Neural cell (in vitro differentiated cells): ENCODE measurements around the gene PAPPA2. TPM values are rescaled to one million over a fixed set of nuclear protein-coding genes. Genes with fewer than 3 reads are reported as not detected.

ENCODE experiments used
- H2AFZ ChIP-seq: fragments of 200-600, 300-800 bp; sonication (generic), shearing (Covaris generic); 2 replicates; pipeline ENCODE4 v1.6.0; 2014; ENCODE audit warnings: low read depth, mild to moderate bottlenecking, antibody characterized with exemption, low read length, moderate library complexity
- H3F3A ChIP-seq: fragments of 200-600 bp; shearing (Covaris generic); 2 replicates; pipeline ENCODE4 v1.6.1; 2016; ENCODE audit warnings: mild to moderate bottlenecking, moderate library complexity, mixed read lengths, antibody characterized with exemption, low read length; ENCODE audit not compliant: insufficient read depth, poor library complexity, severe bottlenecking
- H3K27ac ChIP-seq: fragments of 200-600, 300-800 bp; sonication (generic), shearing (Covaris generic); 2 replicates; pipeline ENCODE4 v1.5.1; 2014; ENCODE audit warnings: mild to moderate bottlenecking, low read length, moderate library complexity
- H3K27me3 ChIP-seq: fragments of 300-800, 200-600 bp; sonication (generic), shearing (Covaris generic); 2 replicates; pipeline ENCODE4 v1.6.0; 2014; ENCODE audit warnings: mild to moderate bottlenecking, low read depth, low read length, moderate library complexity; ENCODE audit not compliant: insufficient read depth
- H3K36me3 ChIP-seq: fragments of 300-800, 200-600 bp; sonication (generic), shearing (Covaris generic); 2 replicates; pipeline ENCODE4 v1.5.1; 2014; ENCODE audit warnings: mild to moderate bottlenecking, antibody characterized with exemption, low read length, moderate library complexity; ENCODE audit not compliant: insufficient read depth
- H3K4me2 ChIP-seq: fragments of 300-800, 200-600 bp; sonication (generic), shearing (Covaris generic); 2 replicates; pipeline ENCODE4 v1.6.0; 2014; ENCODE audit warnings: mild to moderate bottlenecking, low read length
- H3K4me3 ChIP-seq: fragments of 300-800, 200-600 bp; sonication (generic), shearing (Covaris generic); 2 replicates; pipeline ENCODE4 v1.5.1; 2014; ENCODE audit warnings: mild to moderate bottlenecking, low read length, moderate library complexity
- H3K79me2 ChIP-seq: fragments of 200-600 bp; shearing (Covaris generic); replicated peaks from 2 replicates; pipeline ENCODE4 v1.6.0; 2014; ENCODE audit warnings: mild to moderate bottlenecking, low read length, moderate library complexity; ENCODE audit not compliant: insufficient read depth
- H3K9ac ChIP-seq: fragments of 300-800, 200-600 bp; sonication (generic), shearing (Covaris generic); 2 replicates; pipeline ENCODE4 v1.6.1; 2016; ENCODE audit warnings: mild to moderate bottlenecking, low read length, mixed read lengths
- H3K9me2 ChIP-seq: fragments of 200-600 bp; shearing (Covaris generic); 2 replicates; pipeline ENCODE4 v1.6.1; 2016; ENCODE audit warnings: mild to moderate bottlenecking, low read length, mixed read lengths; ENCODE audit not compliant: insufficient read depth
- H3K9me3 ChIP-seq: fragments of 200-600, 300-800 bp; sonication (generic), shearing (Covaris generic); 2 replicates; pipeline ENCODE4 v1.6.1; 2016; ENCODE audit warnings: mild to moderate bottlenecking, mixed run types, low read length, moderate library complexity, mixed read lengths
- H4K20me1 ChIP-seq: fragments of 200-600 bp; shearing (Covaris generic); 2 replicates; pipeline ENCODE4 v1.6.1; 2016; ENCODE audit warnings: mild to moderate bottlenecking, mixed run types; ENCODE audit not compliant: insufficient read depth
- CTCF ChIP-seq: fragments of 450-650 bp; IDR thresholded peaks from 2 replicates; pipeline ENCODE4 v1.5.1; 2014; ENCODE audit warnings: antibody characterized with exemption, mild to moderate bottlenecking, moderate library complexity; ENCODE audit not compliant: poor library complexity, severe bottlenecking
- EP300 ChIP-seq: fragments of 450-650 bp; conservative IDR thresholded peaks from 2 replicates; pipeline ENCODE4 v1.6.1; 2014; ENCODE audit warnings: antibody characterized with exemption, mild to moderate bottlenecking, moderate library complexity; ENCODE audit not compliant: poor library complexity, severe bottlenecking
- EZH2 ChIP-seq: fragments of 200-600, 300-800 bp; shearing (Covaris generic), sonication (generic); IDR thresholded peaks from 2 replicates; pipeline ENCODE4 v1.6.1; 2014; ENCODE audit warnings: antibody characterized with exemption, low read length, borderline replicate concordance, mild to moderate bottlenecking; ENCODE audit not compliant: insufficient read depth, poor library complexity, severe bottlenecking
- MXI1 ChIP-seq: fragments of 450-650 bp; conservative IDR thresholded peaks from 2 replicates; pipeline ENCODE4 v1.6.1; 2014; ENCODE audit warnings: antibody characterized with exemption, mild to moderate bottlenecking; ENCODE audit not compliant: poor library complexity, severe bottlenecking
- POLR2AphosphoS5 ChIP-seq: IDR thresholded peaks from 2 replicates; pipeline ENCODE4 v1.6.1; 2012
- RAD21 ChIP-seq: fragments of 450-650 bp; conservative IDR thresholded peaks from 2 replicates; pipeline ENCODE4 v1.6.1; 2014; ENCODE audit warnings: antibody characterized with exemption, mild to moderate bottlenecking, moderate library complexity
- REST ChIP-seq: IDR thresholded peaks from 2 replicates; pipeline ENCODE4 v1.6.1; 2012; ENCODE audit warnings: borderline replicate concordance
- SMC3 ChIP-seq: fragments of 450-650 bp; conservative IDR thresholded peaks from 2 replicates; pipeline ENCODE4 v1.6.1; 2014; ENCODE audit warnings: antibody characterized with exemption, mild to moderate bottlenecking, moderate library complexity; ENCODE audit not compliant: poor library complexity
- TAF1 ChIP-seq: IDR thresholded peaks from 2 replicates; pipeline ENCODE4 v1.6.1; 2012; ENCODE audit warnings: low read depth
- polyA plus RNA-seq: library from polyadenylated mRNA; depleted of rRNA; stranded (reverse); fragments of >200 nt; gene quantifications from 2 replicates; pipeline ENCODE4 v1.2.3, GENCODE V29; 2014

The PAPPA2 gene
- polyA plus RNA-seq, 1 donor from 2014 or later: 0.59 TPM

- Histone ChIP-seq H2AFZ (no peak overlapping the region), H3K9ac (no peak overlapping the region), H3K27me3 (no peaks in the 10 kb centered on the region), H3K4me3 (no peak overlapping the region), H3K79me2 (no peaks in the 10 kb centered on the region), H3K9me2 (no peaks in the 10 kb centered on the region), H3K9me3 (no peaks in the 10 kb centered on the region), H4K20me1 (no peaks in the 10 kb centered on the region), H3K4me2 (no peak overlapping the region), H3K27ac (no peak overlapping the region), H3F3A (no peaks in the 10 kb centered on the region), H3K36me3 (no peaks in the 10 kb centered on the region)
- TF ChIP-seq SMC3: no peak
- no peak for TF ChIP-seq POLR2AphosphoS5
- TF ChIP-seq MXI1: no peak
- no peak for TF ChIP-seq CTCF
- TF ChIP-seq TAF1: no peak
- TF ChIP-seq EZH2: no peak
- TF ChIP-seq RAD21: no peak
- no peak for TF ChIP-seq EP300
- TF ChIP-seq REST: no peak
Measured at GRCh38 chr1:176494436-176494835, 31.5 kb downstream of the PAPPA2 start.

GRCh38 chr1:176499671-176500070, 36.7 kb downstream of the PAPPA2 start:
- H3K9me2 ChIP-seq: no peaks in the 10 kb centered on the region

More at GRCh38 chr1:176499671-176500070, 36.7 kb downstream of the PAPPA2 start:
- H3K9ac ChIP-seq: no peak overlapping the region
- no peaks in the 10 kb centered on the region for H3K36me3 ChIP-seq
- H3F3A ChIP-seq: no peaks in the 10 kb centered on the region
- H3K27me3 ChIP-seq: no peaks in the 10 kb centered on the region
- H3K9me3 ChIP-seq: no peaks in the 10 kb centered on the region
- H3K79me2 ChIP-seq: no peaks in the 10 kb centered on the region
- no peak overlapping the region for H3K4me3 ChIP-seq
- TF ChIP-seq TAF1 (no peak), CTCF (no peak), RAD21 (no peak)
- H3K4me2 ChIP-seq: no peak overlapping the region
- no peak overlapping the region for H2AFZ ChIP-seq
- H3K27ac ChIP-seq: no peak overlapping the region
- no peaks in the 10 kb centered on the region for H4K20me1 ChIP-seq
